OCI-LY3 (cell line): ENCODE results near the gene GJA8.
A peak's percentile ranks its signal among the peaks of the same experiment; 100 is the strongest.
"Not testable (repeated sequence)": the region's sequence is repeated elsewhere in the genome, so short reads cannot be mapped to it uniquely, and the experiment has no call there.

Experiments used
- H2AFZ ChIP-seq: fragments of 200-600, 300-600 bp; shearing (Covaris generic); 2 replicates; pipeline ENCODE4 v1.6.0; 2014; ENCODE audit warnings: antibody characterized with exemption, low read depth, low read length
- H3K27ac ChIP-seq: fragments of 200-600, 300-600 bp; sonication (generic); 2 replicates; pipeline ENCODE4 v1.5.1; 2014; ENCODE audit warnings: mild to moderate bottlenecking, low read length, moderate library complexity, mixed read lengths
- H3K27me3 ChIP-seq: fragments of 200-600, 300-600 bp; sonication (generic); 2 replicates; pipeline ENCODE4 v1.6.1; 2014; ENCODE audit warnings: low read depth, low read length, mixed read lengths
- H3K36me3 ChIP-seq: fragments of 200-600, 300-600 bp; sonication (generic); replicated peaks from 2 replicates; pipeline ENCODE3; 2014; ENCODE audit warnings: low read depth, low read length, mixed read lengths
- H3K4me1 ChIP-seq: fragments of 300-600, 200-600 bp; sonication (generic); 2 replicates; pipeline ENCODE4 v1.6.1; 2014; ENCODE audit warnings: low read length, mixed read lengths
- H3K4me2 ChIP-seq: fragments of 200-600, 300-600 bp; sonication (generic); 2 replicates; pipeline ENCODE4 v1.6.1; 2014; ENCODE audit warnings: low read length, mixed read lengths
- H3K4me3 ChIP-seq: fragments of 300-600, 200-600 bp; sonication (generic); 2 replicates; pipeline ENCODE4 v1.5.1; 2014; ENCODE audit warnings: antibody characterized with exemption, mild to moderate bottlenecking, low read length, moderate library complexity
- H3K79me2 ChIP-seq: fragments of 300-600, 200-600 bp; shearing (Covaris generic); 2 replicates; pipeline ENCODE4 v1.6.1; 2014; ENCODE audit warnings: mild to moderate bottlenecking, low read length, mixed read lengths
- H3K9ac ChIP-seq: fragments of 300-600, 200-600 bp; shearing (Covaris generic); 2 replicates; pipeline ENCODE4 v1.6.0; 2014; ENCODE audit warnings: mild to moderate bottlenecking, low read length, moderate library complexity
- H3K9me3 ChIP-seq: fragments of 200-600, 300-600 bp; shearing (Covaris generic); 2 replicates; pipeline ENCODE4 v1.6.1; 2014; ENCODE audit warnings: low read length, mixed read lengths; ENCODE audit not compliant: insufficient read depth
- H4K20me1 ChIP-seq: fragments of 200-600, 300-600 bp; sonication (generic); 2 replicates; pipeline ENCODE4 v1.6.1; 2016; ENCODE audit warnings: low read length, mixed read lengths; ENCODE audit not compliant: insufficient read depth
- EZH2phosphoT487 ChIP-seq: fragments of 200-600 bp; shearing (Covaris generic); IDR thresholded peaks from 2 replicates; pipeline ENCODE4 v1.6.1; 2018; ENCODE audit warnings: antibody characterized with exemption, mixed run types, low read depth
- TF ChIP-seq, protein P1 (sequence below): fragments of 200-600, 300-600 bp; sonication (generic); IDR thresholded peaks from 2 replicates; pipeline ENCODE4 v1.5.1; 2014; ENCODE audit warnings: antibody characterized with exemption, low read length, low read depth

GJA8 gene

DNA sequence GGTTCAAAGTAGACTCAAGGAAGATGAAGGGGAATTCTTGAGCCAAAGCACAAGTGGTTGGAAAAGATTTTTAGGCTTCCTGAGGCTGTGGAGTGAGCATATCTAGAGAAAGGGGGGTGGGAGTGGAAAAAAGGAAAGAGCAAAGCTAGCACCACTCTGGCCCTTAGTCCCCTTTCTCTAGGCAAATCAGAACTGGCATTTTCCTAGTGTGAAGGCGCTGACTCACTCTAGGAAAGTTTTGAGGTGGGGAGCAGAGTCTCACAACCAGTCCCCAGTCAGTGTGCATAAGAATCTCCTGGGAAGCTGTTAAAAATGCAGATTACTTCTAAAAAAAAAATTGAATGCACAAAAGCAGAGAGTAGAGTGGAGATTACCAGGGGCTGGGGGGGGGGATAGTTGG, 22.2 kb downstream of the GJA8 start:
- peaks cover 9% of the 10 kb centered on the region for H3K4me1 ChIP-seq
- no peaks in the 10 kb centered on the region for H4K20me1 ChIP-seq
- H3K9me3 ChIP-seq: no peaks in the 10 kb centered on the region
- H3K4me2 ChIP-seq: no peak overlapping the region
- no peaks in the 10 kb centered on the region for H3K27me3 ChIP-seq
- no peak overlapping the region for H2AFZ ChIP-seq
- peaks cover 10% of the 10 kb centered on the region for H3K79me2 ChIP-seq
- H3K36me3 ChIP-seq: no peaks in the 10 kb centered on the region
- H3K9ac ChIP-seq: no peak overlapping the region
- TF ChIP-seq, protein P1, sequence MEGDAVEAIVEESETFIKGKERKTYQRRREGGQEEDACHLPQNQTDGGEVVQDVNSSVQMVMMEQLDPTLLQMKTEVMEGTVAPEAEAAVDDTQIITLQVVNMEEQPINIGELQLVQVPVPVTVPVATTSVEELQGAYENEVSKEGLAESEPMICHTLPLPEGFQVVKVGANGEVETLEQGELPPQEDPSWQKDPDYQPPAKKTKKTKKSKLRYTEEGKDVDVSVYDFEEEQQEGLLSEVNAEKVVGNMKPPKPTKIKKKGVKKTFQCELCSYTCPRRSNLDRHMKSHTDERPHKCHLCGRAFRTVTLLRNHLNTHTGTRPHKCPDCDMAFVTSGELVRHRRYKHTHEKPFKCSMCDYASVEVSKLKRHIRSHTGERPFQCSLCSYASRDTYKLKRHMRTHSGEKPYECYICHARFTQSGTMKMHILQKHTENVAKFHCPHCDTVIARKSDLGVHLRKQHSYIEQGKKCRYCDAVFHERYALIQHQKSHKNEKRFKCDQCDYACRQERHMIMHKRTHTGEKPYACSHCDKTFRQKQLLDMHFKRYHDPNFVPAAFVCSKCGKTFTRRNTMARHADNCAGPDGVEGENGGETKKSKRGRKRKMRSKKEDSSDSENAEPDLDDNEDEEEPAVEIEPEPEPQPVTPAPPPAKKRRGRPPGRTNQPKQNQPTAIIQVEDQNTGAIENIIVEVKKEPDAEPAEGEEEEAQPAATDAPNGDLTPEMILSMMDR: no peak
- TF ChIP-seq EZH2phosphoT487: no peak
- no peak overlapping the region for H3K4me3 ChIP-seq
- no peak overlapping the region for H3K27ac ChIP-seq

DNA sequence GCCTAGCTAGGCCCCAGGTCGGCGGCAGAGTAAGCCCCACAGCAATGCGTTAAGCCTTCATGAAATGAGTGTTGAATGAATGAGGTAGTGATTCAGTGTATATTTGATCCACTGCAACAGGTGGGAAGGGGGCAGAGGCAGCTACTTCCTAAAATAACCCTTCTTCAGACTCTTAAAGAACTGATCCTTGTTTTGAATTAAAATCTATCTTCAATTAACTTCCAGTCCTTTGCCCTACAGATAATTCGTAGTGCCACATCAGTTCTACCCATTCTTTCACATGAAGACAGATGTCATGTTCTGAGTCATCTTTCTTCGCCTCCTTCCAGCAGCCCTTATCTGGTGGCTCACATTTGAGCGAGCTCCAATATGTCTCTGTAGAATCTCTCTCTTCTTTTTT, 24.6 kb downstream of the GJA8 start:
- H3K36me3 ChIP-seq: not testable (repeated sequence)

DNA sequence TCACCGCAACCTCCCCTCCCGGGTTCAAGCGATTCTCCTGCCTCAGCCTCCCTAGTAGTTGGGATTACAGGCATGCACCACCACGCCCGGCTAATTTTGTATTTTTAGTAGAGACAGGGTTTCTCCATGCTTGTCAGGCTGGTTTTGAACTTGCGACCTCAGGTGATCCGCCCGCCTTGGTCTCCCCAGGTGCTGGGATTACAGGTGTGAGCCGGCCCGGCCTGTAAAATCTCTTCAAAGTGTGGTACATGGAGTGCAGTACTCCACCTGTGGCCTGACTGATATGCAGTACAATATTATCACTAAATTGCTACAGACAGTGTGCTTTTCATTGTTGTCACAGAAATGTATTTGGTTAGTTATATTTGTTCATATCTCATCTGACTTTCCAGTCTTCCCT, 25.1 kb downstream of the GJA8 start:
- not testable (repeated sequence) for H3K36me3 ChIP-seq, H3K27ac ChIP-seq, H3K4me1 ChIP-seq, H3K9ac ChIP-seq, H3K9me3 ChIP-seq, H2AFZ ChIP-seq, H3K4me3 ChIP-seq, H3K4me2 ChIP-seq, H3K27me3 ChIP-seq, H4K20me1 ChIP-seq
- peaks cover 13% of the 10 kb centered on the region for H3K79me2 ChIP-seq

More for the DNA sequence above, 24.6 kb downstream of the GJA8 start:
- H3K27ac ChIP-seq, H4K20me1 ChIP-seq, H2AFZ ChIP-seq, H3K4me2 ChIP-seq, H3K9ac ChIP-seq, H3K4me3 ChIP-seq, H3K4me1 ChIP-seq, H3K27me3 ChIP-seq, H3K9me3 ChIP-seq: not testable (repeated sequence)
- peaks cover 13% of the 10 kb centered on the region for H3K79me2 ChIP-seq

DNA sequence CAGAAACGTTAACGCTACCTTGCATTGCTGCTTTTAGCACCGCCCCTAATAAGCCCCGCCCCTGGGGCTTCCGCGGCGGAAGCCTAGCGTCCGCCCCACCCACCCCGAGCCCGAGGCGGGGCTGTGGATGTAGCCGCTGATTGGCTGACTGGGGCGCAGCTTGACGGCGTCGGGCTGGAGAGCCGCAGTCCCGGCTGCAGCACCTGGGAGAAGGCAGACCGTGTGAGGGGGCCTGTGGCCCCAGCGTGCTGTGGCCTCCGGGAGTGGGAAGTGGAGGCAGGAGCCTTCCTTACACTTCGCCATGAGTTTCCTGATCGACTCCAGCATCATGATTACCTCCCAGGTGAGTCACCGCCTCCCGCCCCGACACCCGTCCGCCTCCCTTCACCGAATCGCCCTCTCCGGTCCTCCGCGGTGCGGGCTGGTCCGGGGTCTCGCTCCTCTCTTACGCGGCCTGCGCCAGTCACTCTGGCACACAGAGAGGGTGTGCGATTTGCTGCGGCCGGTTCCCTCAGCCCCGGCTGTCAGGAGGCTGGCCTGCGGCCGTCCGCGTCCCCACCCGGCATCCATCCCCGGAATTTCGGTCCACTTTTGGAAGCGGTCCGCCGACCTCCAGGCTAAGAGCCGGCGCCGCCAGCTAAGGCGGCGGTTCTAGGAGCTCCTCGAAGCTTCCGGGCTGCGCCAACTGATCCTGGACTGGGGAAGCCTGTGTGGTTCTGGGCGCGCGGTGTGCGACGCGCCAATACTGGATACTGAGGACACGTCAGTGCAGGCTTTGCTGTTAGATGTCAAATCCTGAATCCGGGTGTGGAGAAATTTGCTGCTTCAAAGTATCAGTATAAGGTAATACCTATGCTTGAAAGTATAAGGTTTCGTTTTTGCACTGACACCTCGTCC, 25.9 kb downstream of the GJA8 start, which contains the start of gene GPR89B:
TSS of gene GPR89B (plus strand) at position 185 of the 897 bp plus-strand sequence. CDS start at position 302, 117 bp downstream.
- H3K4me3 ChIP-seq: peak within 1 kb of the TSS; percentile 98
- not testable (repeated sequence) for H3K36me3 ChIP-seq, H3K27me3 ChIP-seq, H4K20me1 ChIP-seq, H3K4me1 ChIP-seq, H3K9me3 ChIP-seq
- H3K9ac ChIP-seq: peak within 1 kb of the TSS; percentile 88
- peaks cover 13% of the 10 kb centered on the region for H3K79me2 ChIP-seq
- H3K27ac ChIP-seq: 0 out of 2 replicates have a peak within 1 kb of the TSS, but pooled peaks have one; percentile 26
- H2AFZ ChIP-seq: peak within 1 kb of the TSS; percentile 64; the same call in 1 of the 2 replicates
- peak within 1 kb of the TSS; percentile 62 for H3K4me2 ChIP-seq

DNA sequence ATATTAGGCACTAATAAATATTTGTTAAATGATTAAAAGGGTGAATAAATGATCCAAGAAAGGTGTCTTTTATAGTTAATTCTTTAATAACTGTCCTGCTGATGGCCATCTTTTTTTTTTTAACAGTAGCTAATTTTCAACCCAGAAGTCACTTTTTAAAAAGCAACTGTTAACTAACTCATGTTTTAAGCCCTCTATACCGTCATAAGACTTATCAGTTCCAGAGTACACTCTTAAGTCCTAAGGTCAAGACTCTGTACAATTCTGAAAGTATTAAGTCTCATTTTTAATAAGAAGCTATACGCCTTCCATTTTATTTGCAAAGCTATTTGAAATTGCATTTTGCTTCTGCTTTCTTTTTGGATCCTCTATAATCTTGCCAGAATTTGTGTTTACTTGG, 28.5 kb downstream of the GJA8 start:
- not testable (repeated sequence) for H4K20me1 ChIP-seq, H3K9ac ChIP-seq, H3K9me3 ChIP-seq, H3K36me3 ChIP-seq, H2AFZ ChIP-seq, H3K4me3 ChIP-seq, H3K4me2 ChIP-seq, H3K4me1 ChIP-seq, H3K27ac ChIP-seq, H3K27me3 ChIP-seq
- H3K79me2 ChIP-seq: peaks cover 13% of the 10 kb centered on the region

DNA sequence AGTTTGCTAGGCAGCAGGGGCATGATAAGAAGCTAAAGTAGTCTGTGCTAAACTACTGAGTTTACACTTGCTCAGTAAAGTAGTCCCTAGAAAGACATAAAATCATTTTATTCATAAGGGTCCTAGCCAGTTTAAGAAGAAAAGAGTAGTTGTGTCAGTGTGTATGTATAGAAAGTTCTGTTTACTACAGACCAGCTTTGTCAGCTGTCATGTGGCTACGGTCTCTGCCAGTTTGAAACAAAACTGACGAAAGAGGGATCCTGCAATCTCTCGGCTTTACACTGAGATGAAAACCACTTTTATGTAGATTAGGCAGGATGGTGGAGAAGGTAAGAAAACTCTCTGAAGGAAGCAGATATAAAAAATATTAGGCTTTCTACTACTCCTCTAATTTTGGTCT, 32.7 kb downstream of the GJA8 start:
- not testable (repeated sequence) for H3K4me2 ChIP-seq, H3K79me2 ChIP-seq, H3K27me3 ChIP-seq, H3K27ac ChIP-seq, H3K9ac ChIP-seq, H3K9me3 ChIP-seq, H4K20me1 ChIP-seq, H3K4me3 ChIP-seq, H3K36me3 ChIP-seq, H2AFZ ChIP-seq, H3K4me1 ChIP-seq

DNA sequence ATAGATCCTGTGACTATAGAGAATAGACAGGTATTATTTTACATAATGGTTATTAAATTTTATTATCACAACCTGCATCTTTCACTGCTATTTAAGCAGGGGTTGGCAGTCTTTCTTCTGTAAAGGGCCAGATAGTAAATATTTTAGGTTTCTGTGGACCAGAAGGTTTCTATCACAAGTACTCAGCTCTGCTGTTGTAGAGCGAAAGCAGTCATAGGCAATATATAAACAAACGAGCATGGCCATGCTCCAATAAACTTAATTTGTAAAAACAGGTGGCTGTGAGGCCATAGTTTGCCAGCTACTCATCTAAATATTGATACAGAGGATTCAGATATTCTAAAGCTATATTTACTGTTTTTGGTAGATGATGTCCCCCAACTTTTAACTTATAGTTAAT, 37.9 kb downstream of the GJA8 start:
- not testable (repeated sequence) for H3K27me3 ChIP-seq, H3K27ac ChIP-seq, H3K79me2 ChIP-seq, H3K4me1 ChIP-seq, H3K9ac ChIP-seq, H4K20me1 ChIP-seq, H2AFZ ChIP-seq, H3K36me3 ChIP-seq, H3K4me3 ChIP-seq, H3K9me3 ChIP-seq, H3K4me2 ChIP-seq

DNA sequence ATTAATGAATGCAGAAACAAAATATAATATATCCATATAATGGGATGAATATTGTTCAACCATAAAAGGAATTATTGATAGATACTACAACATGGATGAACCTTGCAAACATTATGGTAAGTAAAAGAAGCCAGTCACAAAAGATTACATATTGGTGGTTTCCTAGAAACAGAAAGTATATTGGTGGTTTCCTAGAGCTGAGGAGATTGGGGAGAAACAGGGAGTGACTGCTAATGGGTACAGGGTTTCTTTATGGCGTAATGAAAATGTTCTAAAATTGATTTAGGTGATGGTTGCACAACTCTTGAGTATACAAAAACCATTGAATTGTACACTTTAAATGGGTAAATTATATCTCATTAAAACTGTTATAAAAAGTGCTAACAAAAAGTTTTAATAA, 40.0 kb downstream of the GJA8 start:
- H4K20me1 ChIP-seq, H3K36me3 ChIP-seq, H3K27ac ChIP-seq, H3K9ac ChIP-seq, H3K79me2 ChIP-seq, H3K9me3 ChIP-seq, H3K4me1 ChIP-seq, H3K4me2 ChIP-seq, H3K27me3 ChIP-seq, H3K4me3 ChIP-seq, H2AFZ ChIP-seq: not testable (repeated sequence)

DNA sequence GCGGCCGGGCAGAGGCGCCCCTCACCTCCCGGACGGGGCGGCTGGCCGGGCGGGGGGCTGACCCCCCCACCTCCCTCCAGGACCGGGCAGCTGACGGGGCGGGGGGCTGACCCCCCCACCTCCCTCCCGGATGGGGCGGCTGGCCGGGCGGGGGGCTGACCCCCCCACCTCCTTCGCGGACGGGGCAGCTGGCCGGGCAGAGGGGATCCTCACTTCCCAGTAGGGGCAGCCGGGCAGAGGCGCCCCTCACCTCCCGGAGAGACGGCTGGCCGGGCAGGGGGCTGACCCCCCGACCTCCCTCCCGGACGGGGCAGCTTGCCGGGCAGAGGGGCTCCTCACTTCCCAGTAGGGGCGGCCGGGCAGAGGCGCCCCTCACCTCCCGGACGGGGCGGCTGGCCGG, 46.9 kb downstream of the GJA8 start:
- H4K20me1 ChIP-seq, H2AFZ ChIP-seq, H3K27ac ChIP-seq, H3K27me3 ChIP-seq, H3K9ac ChIP-seq, H3K36me3 ChIP-seq, H3K79me2 ChIP-seq, H3K4me2 ChIP-seq, H3K4me3 ChIP-seq, H3K9me3 ChIP-seq, H3K4me1 ChIP-seq: not testable (repeated sequence)
